ENCODE data around the gene IL17RA.

IL17RA gene

DNA sequence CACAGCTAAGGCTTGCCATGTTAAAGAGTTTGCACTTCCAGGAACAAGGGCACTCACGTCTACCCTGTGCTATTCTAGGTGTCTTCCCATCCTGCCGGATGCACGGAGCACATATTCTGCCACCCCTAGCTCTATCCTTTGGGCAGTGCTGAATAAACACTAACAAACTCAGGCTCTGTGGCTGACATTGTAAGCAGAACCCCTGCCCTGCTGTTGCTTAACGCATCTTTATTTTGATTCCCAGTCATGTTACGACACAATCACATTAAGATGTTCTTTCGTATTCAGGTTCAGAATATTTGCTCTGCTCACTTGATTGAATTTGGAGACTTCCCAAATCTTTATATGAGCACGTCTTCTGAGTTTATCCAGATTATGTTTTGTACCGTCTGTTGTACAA, 77.9 kb downstream of the IL17RA start:
- no peak overlapping the region for H3K9ac ChIP-seq (ENCODE audit: low read depth in 1 of 2, low read length in 2 of 2)
- no peaks in the 10 kb centered on the region for H3K27me3 ChIP-seq (ENCODE audit: control insufficient read depth in 1 of 2, insufficient read depth in 2 of 2, low read length in 2 of 2)

GRCh38 chr22:17164392-17165024, 79.7 kb downstream of the IL17RA start:
- Histone ChIP-seq H3K9me3 (ENCODE audit: control insufficient read depth in 1 of 2, low read length in 2 of 2) (no peaks in the 10 kb centered on the region), H3K27ac (ENCODE audit: low read depth, low read length) (no peak overlapping the region), H3K36me3 (ENCODE audit: control insufficient read depth in 1 of 2, insufficient read depth in 2 of 2, low read length in 2 of 2) (no peaks in the 10 kb centered on the region), H3K27me3 (ENCODE audit: control insufficient read depth in 1 of 2, insufficient read depth in 2 of 2, low read length in 2 of 2) (no peaks in the 10 kb centered on the region), H3K4me1 (ENCODE audit: control insufficient read depth in 1 of 2, insufficient read depth in 2 of 2, low read length in 2 of 2) (peaks cover 5 to 6% of the 10 kb centered on the region in 2 donors), H3K4me3 (ENCODE audit: low read depth in 1 of 2, low read length in 2 of 2) (no peak overlapping the region), H3K9ac (ENCODE audit: low read depth in 1 of 2, low read length in 2 of 2) (no peak overlapping the region)

More for the DNA sequence above, 77.9 kb downstream of the IL17RA start:
- Histone ChIP-seq H3K27ac (ENCODE audit: low read depth, low read length) (no peak overlapping the region), H3K36me3 (ENCODE audit: control insufficient read depth in 1 of 2, insufficient read depth in 2 of 2, low read length in 2 of 2) (no peaks in the 10 kb centered on the region), H3K4me1 (ENCODE audit: control insufficient read depth in 1 of 2, insufficient read depth in 2 of 2, low read length in 2 of 2) (peaks cover 6 to 13% of the 10 kb centered on the region in 2 donors), H3K9me3 (ENCODE audit: control insufficient read depth in 1 of 2, low read length in 2 of 2) (no peaks in the 10 kb centered on the region), H3K4me3 (ENCODE audit: low read depth in 1 of 2, low read length in 2 of 2) (no peak overlapping the region)

Measured in duodenal mucosa (tissue), 2 donors.